Measurements from ENCODE around the gene TYK2. TPM values are rescaled to one million over a fixed set of nuclear protein-coding genes. Genes with fewer than 3 reads are reported as not detected.
A peak's percentile ranks its signal among the peaks of the same experiment; 100 is the strongest.
"Not testable (repeated sequence)": the region's sequence is repeated elsewhere in the genome, so short reads cannot be mapped to it uniquely, and the experiment has no call there.

Gene TYK2
- total and polyA plus RNA-seq, 9 donors, result 55.4 to 118 (median 78.9) TPM

DNA sequence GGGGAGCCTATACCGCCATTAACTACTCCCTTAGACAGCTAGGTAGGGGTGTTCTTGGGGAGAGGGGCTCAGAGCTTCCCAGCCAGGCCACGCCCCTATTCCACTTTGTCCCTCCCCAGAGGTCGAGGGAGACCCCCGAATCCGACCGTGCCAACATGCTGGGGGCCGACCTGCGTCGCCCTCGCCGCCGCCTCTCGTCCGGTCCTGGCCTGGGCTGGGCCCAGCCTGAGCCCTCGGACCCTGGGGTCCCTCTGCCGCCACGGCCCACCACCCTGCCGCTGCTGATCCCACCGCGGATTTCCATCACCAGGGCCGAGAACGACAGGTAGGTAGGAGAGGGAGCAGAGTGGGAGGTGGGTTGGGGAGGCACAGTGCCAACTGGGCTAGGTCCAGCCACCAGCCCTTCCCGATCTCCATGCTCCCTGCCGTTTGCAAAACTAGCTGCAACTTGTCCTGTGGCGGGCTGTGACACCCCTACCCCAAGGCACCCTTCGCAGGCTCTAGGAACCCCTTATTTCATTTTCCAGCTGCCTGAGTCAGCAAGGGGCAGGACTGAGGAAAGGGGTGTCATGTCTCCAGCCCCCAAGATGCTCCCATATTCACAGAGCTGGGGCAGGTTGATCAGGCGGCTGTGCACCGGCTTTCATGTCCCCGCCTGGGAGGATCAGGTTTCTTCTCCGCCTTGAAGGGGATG is 37.3 kb upstream of the TYK2 start:
- Histone ChIP-seq H3K27ac (no peak overlapping the region), H3K36me3 (no peaks in the 10 kb centered on the region), H3K9me3 (peaks cover 0 to 6% of the 10 kb centered on the region in 2 donors), H3K4me3 (no peak overlapping the region), H3K4me1 (ENCODE audit: insufficient read depth) (peaks cover 11% of the 10 kb centered on the region), H3K27me3 (peaks cover 8% of the 10 kb centered on the region)
- WGBS, 3 donors, result 6 to 7% (median 6%) methylated on average over 30 of the region's 30 CpGs
- intact Hi-C loops (cut with DNase I), result no loop called here
- DNase-seq, result no peak
- TF ChIP-seq EP300 (IDR thresholded peaks at IDR 0.05) (no peak), POLR2A (IDR thresholded peaks at IDR 0.05) (no peak)
- TF ChIP-seq, protein P1, sequence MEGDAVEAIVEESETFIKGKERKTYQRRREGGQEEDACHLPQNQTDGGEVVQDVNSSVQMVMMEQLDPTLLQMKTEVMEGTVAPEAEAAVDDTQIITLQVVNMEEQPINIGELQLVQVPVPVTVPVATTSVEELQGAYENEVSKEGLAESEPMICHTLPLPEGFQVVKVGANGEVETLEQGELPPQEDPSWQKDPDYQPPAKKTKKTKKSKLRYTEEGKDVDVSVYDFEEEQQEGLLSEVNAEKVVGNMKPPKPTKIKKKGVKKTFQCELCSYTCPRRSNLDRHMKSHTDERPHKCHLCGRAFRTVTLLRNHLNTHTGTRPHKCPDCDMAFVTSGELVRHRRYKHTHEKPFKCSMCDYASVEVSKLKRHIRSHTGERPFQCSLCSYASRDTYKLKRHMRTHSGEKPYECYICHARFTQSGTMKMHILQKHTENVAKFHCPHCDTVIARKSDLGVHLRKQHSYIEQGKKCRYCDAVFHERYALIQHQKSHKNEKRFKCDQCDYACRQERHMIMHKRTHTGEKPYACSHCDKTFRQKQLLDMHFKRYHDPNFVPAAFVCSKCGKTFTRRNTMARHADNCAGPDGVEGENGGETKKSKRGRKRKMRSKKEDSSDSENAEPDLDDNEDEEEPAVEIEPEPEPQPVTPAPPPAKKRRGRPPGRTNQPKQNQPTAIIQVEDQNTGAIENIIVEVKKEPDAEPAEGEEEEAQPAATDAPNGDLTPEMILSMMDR (IDR thresholded peaks at IDR 0.05), result no peak

DNA sequence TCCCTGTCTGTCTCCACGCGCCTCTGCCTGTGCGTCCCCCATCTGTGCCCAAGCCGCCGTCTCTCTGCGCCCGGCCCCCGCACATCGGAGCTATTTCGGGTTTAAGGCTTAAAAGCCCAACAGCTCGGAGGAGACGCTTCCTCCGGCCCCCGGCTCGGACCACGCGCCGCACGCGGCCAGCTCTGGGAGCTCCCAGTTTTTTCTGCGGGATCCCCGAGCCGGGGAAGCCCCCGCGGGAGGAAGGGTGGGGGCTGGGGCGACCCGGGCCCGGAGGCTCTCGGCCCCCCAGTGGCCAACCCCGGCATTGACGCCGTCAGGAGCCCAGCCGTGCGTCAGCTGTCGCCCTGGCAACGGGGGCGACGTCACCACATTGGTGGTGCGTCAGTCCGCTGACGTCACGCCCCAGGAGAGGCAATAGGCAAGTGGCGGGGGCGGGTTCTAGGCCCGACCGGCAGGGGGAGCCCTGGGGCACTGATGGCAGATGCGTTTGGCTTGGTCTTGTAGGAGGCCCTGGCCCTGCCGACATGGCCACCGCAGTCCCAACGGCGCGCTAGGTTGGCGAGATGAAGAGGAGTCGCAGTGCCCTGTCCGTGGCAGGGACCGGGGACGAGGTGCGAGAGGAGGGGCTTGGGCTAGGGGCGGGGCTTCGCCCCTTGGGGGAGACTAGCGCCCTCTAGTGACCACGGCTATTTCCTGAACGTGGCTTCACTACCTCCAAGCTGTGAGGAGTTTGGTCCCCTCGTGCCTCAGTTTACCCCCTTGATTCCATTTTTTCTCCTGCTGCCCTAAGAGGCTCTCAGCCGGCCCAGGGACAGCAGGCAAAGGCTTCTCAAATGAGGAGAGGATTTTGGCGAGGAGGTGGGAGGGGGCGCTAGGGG is 36.2 kb upstream of the TYK2 start:
- TF ChIP-seq, protein P1 (IDR thresholded peaks at IDR 0.05), result peak in 1 of 3 donors; percentile 62
- TF ChIP-seq POLR2A (IDR thresholded peaks at IDR 0.05), result no peak
- Histone ChIP-seq H3K9me3 (peaks cover 0 to 6% of the 10 kb centered on the region in 2 donors), H3K36me3 (no peaks in the 10 kb centered on the region), H3K4me1 (ENCODE audit: insufficient read depth) (peaks cover 11% of the 10 kb centered on the region), H3K27ac (no peak overlapping the region), H3K27me3 (peaks cover 8% of the 10 kb centered on the region), H3K4me3 (peak overlapping the region; percentile 20)
- 2 to 3% (median 2%) methylated on average over 47 to 67 of the region's 67 CpGs for WGBS, 3 donors
- peak in 4 of 5 donors; percentile 53 to 79 (median 70) for DNase-seq
- intact Hi-C loops (cut with DNase I), result no loop called here

DNA sequence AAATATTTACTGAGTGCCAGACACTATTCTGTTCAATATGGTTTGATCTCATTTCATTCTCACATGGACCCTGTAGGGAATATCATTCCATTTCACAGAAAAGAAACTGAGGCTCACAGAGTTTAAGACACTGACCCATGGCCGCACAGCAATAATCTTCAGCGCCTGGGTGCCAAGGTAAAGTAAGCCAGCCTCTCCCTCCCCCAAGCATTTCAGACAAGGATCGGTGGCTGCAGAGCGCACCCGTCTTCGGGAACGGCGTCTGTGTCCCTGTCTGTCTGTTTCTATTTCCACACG is 35.7 kb upstream of the TYK2 start:
- H3K4me3 ChIP-seq, result no peak overlapping the region
- no peak overlapping the region for H3K27ac ChIP-seq
- peaks cover 6% of the 10 kb centered on the region for H3K27me3 ChIP-seq
- TF ChIP-seq EP300 (IDR thresholded peaks at IDR 0.05) (no peak), POLR2A (IDR thresholded peaks at IDR 0.05) (no peak)
- TF ChIP-seq, protein P1 (IDR thresholded peaks at IDR 0.05), result no peak
- DNase-seq, result no peak
- H3K4me1 ChIP-seq (ENCODE audit: insufficient read depth), result peaks cover 11% of the 10 kb centered on the region
- WGBS, 3 donors, result 2 to 8% (median 3%) methylated on average over 9 of the region's 9 CpGs
- intact Hi-C loops (cut with DNase I), result no loop called here
- peaks cover 0 to 6% of the 10 kb centered on the region in 2 donors for H3K9me3 ChIP-seq
- no peaks in the 10 kb centered on the region for H3K36me3 ChIP-seq

DNA sequence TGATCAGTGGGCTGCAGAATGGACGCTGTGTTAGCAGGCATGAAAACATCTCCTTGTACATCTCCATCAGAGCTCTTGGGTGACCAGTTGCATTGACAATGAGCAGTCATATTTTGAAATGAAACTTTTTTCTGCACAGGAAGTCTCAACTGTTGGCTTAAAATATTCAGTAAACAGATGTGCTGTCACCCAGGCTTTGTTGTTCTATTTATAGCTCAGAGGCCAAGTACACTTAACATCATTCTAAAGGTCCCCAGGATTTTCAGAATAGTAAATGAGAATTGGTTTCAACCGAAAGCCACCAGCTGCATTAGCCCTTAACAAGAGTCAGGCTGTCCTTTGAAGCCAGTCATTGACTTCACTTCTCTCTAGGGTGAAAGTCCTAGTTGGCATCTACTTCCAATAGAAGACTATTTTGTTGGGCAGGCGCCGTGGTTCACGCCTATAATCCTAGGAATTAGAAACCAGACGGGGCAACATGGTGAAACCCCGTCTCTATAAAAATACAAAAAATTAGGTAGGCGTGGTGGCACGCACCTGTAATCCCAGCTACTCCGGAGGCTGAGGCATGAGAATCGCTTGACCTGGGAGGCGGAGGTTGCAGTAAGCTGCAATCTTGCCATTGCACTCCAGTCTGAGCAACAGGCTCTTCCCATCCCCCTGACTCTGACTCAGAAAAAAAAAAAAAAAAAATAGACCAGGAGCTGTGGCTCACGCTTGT is 32.0 kb upstream of the TYK2 start:
- 71 to 79% (median 72%) methylated on average over 13 of the region's 13 CpGs for WGBS, 3 donors
- no peak for DNase-seq
- no peaks in the 10 kb centered on the region for H3K36me3 ChIP-seq
- peaks cover 0 to 6% of the 10 kb centered on the region in 2 donors for H3K9me3 ChIP-seq
- H3K27ac ChIP-seq, result no peak overlapping the region
- H3K27me3 ChIP-seq, result no peaks in the 10 kb centered on the region
- no peak overlapping the region for H3K4me3 ChIP-seq
- TF ChIP-seq POLR2A (IDR thresholded peaks at IDR 0.05) (no peak), EP300 (IDR thresholded peaks at IDR 0.05) (no peak)
- TF ChIP-seq, protein P1 (IDR thresholded peaks at IDR 0.05), result no peak
- H3K4me1 ChIP-seq (ENCODE audit: insufficient read depth), result peaks cover 4% of the 10 kb centered on the region
- intact Hi-C loops (cut with DNase I), result no loop called here

DNA sequence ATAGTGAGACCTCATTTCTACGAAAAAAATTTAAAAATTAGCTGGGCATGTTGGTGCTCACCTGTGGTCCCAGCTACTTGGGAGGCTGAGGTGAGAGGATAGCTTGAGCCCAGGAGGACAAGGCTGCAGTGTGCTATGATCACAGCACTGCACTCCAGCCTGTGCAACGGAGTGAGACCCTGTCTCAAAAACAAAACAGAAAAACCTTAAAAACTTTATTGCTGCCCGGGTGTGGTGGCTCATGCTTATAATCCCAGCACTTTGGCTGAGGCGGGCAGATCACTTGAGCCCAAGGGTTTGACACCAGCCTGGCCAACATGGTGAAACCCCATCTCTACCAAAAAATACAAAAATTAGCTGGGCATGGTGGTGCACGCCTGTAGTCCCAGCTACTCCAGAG is 30.9 kb upstream of the TYK2 start:
- H3K4me3 ChIP-seq; DNase-seq; H3K27ac ChIP-seq; H3K4me1 ChIP-seq (ENCODE audit: insufficient read depth); intact Hi-C loops (cut with DNase I); H3K9me3 ChIP-seq; H3K36me3 ChIP-seq; H3K27me3 ChIP-seq: not testable (repeated sequence)
- 67 to 75% (median 73%) methylated on average over 5 of the region's 5 CpGs for WGBS, 3 donors

All from ovary (tissue), 9 donors.